NCI-H1436 treated with DMSO at 0.1 percent for 48 hours (cell line): Measurements from ENCODE around the gene NAB2.
"Not testable (repeated sequence)": the region's sequence is repeated elsewhere in the genome, so short reads cannot be mapped to it uniquely, and the experiment has no call there.

Experiments used
- DNase-seq: peaks from one replicate; lab custom pipeline; 2025; lab: John Stamatoyannopoulos, UW

NAB2 gene, protein sequence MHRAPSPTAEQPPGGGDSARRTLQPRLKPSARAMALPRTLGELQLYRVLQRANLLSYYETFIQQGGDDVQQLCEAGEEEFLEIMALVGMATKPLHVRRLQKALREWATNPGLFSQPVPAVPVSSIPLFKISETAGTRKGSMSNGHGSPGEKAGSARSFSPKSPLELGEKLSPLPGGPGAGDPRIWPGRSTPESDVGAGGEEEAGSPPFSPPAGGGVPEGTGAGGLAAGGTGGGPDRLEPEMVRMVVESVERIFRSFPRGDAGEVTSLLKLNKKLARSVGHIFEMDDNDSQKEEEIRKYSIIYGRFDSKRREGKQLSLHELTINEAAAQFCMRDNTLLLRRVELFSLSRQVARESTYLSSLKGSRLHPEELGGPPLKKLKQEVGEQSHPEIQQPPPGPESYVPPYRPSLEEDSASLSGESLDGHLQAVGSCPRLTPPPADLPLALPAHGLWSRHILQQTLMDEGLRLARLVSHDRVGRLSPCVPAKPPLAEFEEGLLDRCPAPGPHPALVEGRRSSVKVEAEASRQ

GRCh38 chr12:57088354-57089270 is at the start of gene NAB2:
Gene NAB2, plus strand, starts transcription at chr12:57089114. Its CDS starts 158 bp downstream, at chr12:57089272.
- peak; percentile 58 for DNase-seq

GRCh38 chr12:57040211-57040610 is 48.7 kb upstream of the NAB2 start:
- no peak for DNase-seq

- no peak for DNase-seq
Measured at GRCh38 chr12:57040750-57041149, 48.2 kb upstream of the NAB2 start.

GRCh38 chr12:57042695-57043094 is 46.2 kb upstream of the NAB2 start:
- DNase-seq, result no peak

- DNase-seq, result no peak
Measured at GRCh38 chr12:57044468-57044867, 44.4 kb upstream of the NAB2 start.

GRCh38 chr12:57044889-57045288 is 44.0 kb upstream of the NAB2 start:
- no peak for DNase-seq

DNA sequence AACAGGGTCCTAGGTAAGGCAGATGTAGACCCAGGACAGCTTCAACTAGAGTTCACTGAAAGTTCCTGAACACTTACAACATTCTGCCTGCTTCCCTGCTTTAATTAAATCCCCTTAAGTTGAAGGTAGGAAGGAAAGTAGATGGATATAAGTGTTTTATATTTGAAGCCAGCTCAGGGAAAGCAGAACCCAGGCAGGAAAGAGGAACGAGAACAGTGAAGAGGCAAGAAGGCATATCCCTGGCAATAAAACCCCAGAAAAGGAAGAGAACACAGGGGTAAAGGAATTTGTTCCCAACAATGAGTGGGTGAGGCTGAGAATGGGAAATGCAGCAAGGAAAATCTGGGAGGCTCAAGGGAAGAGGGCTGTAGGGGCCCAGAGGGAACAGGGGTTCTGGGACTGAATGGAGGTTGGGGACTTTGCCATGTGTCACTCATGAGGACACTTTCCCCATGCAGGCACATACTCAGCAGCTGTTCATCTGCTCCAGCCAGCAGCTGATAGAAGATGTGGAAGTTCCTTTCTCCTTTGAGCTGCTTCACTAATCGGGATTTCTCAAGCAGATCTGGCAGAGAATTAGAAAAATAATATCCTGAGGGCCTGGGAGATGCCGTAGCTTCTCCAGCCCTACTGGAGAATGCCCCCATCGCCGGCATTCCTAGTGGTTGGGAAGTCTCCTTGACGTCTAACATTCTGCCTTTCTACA is 42.7 kb upstream of the NAB2 start:
- DNase-seq, result no peak

DNA sequence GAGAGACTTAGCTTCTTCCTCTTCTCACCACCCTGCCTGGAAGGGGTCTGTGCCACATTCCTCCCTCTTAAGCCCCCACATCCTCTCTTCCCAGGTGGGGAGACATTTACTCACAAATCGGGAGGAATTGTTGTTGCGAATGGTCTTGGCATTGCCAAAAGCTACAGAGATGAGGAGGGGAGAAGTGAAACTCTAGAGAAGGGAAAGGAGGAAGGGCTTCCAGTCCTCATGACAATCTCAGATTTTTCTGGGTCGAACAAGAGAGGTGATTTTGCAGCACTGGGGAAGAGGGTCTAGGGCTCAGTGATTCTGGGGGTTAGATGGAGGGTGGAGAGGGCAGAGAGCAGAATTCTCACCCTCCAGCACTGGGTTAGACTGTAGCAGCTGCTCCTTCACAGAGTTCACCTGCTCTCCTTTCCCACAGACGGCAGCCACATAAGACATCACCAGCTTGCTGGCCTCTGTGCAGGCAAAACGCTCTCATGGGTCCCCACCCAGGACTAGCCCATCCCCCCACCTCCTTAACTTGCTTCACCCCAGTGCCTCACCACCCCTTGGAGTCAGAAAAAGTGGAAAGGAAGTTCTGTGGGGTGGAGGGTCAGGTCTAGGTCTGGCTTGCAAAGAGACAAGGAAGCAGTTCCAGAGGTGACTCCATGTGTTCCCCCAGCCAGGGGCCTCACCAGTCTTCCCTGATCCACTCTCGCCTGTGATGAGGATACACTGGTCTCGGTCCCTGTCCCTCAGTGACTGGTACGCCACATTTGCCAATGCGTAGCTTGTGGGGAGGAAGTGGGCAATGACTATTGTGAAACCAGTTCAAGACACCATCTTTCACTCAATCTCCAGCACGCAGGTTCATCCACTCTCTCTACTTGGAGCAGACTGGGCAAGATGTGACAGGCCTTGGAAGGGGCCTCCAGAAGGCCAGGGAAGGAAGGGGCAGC is 41.7 kb upstream of the NAB2 start:
- no peak for DNase-seq

DNA sequence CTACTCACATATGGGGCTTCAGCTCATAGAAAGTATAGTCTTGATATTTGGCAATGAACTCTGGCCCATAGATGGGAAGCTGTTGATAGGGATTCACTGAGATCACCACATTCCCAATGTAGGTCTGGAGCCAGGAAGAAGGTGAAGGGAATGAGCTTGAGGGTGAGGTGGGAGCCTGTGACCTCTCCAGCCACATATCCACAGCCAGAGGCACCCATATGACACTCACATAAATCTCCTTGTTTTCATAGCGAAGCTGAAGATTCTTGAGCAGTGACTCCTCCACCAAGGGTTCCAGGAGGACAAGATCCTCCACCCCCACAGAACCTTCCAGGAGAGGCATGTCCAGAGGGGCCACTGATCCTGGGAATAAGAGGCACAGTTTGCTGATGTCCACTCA is 40.9 kb upstream of the NAB2 start:
- DNase-seq, result no peak

DNA sequence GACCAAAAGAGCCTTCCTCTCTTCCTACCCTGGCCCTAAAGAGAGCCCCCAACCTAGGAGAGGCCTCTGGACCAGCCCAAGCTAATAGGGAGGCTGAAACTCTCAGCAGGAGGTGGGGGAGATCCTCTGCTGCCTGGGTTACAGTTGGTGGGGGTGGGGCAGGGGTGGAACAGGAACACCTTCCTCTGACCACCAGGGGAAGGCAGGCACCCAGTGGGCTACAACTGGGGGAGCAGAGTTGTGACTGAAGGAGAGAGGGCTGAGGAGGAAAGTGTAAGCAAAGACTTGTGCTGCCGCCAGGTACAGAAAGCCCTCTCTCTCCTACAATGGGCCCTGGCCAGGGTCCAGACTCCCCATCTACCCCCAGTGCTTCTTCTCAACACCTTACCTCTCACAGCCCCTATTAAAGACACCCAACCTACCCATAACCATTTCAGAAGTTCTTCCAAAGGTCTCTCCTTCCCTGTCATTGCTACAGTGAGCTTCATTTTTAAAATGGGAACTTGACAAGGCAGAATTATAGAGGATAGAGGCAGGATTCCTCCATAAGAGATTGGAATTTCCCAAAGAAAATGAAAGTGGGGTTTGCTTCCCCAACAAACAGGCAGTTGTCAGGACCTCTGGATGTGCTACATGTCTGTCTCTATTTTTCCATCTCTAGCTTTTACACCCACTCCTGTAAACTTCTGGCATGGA is 40.3 kb upstream of the NAB2 start:
- DNase-seq, result no peak

DNA sequence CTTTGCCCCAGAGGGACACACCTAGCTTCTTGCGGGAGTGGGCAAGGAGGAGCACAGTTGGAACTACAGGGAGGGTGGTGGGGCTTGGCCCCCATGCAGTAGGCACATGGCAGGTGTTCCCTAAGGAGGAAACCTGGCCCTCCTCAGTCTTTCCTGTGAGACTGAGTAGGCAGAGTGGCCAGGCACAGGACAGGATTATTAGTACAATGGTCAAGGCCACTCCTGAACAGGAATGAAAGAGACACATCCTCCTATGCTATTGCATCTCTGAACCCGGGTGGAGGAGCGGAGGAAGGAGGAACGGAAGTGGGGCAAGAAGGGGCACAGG is 39.8 kb upstream of the NAB2 start:
- DNase-seq, result no peak

GRCh38 chr12:57049890-57050289 is 39.0 kb upstream of the NAB2 start, which contains the start of gene MYO1A:
Gene MYO1A, minus strand, starts transcription at chr12:57050129. Its CDS starts 1,806 bp downstream, at chr12:57048323.
- DNase-seq, result no peak

DNA sequence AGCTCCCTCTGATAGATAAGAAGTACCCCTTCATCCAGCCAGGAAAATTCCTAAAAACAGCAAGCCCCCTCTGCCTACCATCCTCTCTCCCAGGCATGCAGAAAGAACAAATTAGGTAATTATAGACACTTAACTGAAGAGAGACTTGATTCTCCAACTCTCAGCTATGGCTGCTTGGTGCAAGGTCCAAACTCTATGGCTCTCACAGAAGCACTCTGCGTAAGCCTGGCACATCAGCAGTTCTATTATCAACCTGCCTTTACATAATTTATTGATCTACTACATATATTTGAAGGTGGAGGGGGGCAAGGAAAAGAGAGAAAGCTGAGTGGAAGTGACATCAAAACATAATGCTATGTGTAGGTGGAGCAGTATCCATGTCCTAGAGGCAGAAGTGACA is 37.9 kb upstream of the NAB2 start:
- no peak for DNase-seq

GRCh38 chr12:57053146-57053545 is 35.8 kb upstream of the NAB2 start:
- not testable (repeated sequence) for DNase-seq

DNA sequence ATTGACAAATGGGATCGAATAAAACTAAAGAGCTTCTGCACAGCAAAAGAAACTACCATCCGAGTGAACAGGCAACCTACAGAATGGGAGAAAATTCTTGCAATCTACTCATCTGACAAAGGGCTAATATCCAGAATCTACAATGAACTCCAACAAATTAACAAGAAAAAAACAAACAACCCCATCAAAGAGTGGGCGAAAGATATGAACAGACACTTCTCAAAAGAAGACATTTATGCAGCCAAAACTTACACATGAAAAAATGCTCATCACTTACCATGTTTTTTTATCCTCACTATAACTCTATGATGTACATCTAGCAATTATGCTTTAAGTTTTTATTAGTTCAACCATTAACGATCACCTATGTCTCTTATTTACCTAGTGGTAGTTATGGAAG is 35.0 kb upstream of the NAB2 start:
- not testable (repeated sequence) for DNase-seq

DNA sequence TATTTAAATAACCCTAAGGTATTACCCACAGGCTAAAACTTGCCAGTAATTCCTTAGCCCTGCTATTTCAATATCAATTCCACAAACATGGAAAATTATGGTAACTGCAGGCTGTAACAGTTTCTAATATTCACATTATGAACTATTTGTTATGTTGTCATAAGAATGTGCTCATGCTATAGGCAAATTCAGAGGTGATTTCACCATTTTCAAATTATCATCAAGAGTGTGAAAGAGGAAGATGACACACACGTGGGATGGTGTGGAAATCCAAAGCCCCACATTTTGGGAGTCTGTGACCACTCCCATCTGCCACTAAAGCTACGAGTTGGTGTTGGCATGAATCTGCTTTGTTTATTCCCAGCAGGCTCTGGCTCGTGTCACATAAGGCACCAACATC is 33.1 kb upstream of the NAB2 start:
- no peak for DNase-seq

- no peak for DNase-seq
Measured at GRCh38 chr12:57057067-57057751, 31.7 kb upstream of the NAB2 start.

DNA sequence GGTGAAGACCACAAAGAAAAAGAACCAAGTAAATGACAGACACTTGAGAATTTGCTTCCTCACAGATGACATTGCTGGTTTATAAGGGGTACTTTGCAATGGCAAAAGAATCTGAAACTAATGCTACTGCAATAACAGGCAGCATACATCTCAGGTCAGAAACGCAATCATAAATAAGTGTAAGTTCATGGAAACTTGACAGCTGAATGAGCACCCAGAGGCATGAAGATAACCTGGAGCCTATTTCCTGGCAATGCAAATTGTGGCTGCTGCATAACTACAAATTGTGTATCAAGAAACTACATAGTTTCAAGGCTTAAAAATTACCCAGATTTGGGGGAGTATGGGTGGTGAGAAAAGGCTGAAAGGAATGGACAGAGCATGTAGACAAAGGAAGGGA is 30.5 kb upstream of the NAB2 start:
- DNase-seq, result no peak

DNA sequence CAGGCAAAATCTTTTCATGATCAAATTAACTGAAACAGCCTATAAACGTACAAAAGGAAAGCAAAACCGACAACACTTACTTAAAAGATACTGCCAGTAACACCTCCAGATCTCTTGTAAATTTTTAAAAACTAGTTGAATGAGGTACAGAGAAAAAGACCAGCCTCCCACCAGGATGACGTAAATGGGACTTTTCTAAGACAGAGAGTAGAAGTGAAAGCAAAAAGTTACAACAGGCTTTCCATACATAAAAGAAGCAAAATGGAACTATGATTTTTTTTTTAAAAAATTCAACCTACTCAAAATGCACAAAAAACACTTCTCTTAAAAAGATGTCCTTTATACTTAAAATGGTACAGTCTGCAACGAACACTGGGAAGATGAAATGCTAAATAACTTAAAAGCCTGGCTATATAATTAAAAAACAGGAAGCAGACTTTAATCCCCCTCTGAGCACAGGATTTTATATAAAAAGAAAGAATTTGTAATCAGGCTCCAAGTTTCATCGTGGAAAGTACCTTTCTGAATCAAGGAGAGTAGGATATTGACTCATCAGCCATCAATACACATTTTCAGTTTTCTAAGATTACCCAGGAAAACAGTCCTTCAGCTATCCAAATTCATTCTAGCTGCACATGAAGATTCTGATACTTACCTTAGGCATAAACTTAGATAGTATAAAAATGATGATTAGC is 24.8 kb upstream of the NAB2 start:
- DNase-seq, result no peak
